Keratinocyte (primary cell): ENCODE measurements around the gene KIF18B.
"Not testable (repeated sequence)": the region's sequence is repeated elsewhere in the genome, so short reads cannot be mapped to it uniquely, and the experiment has no call there.

Experiments
- CTCF ChIP-seq, 3 experiments: IDR thresholded peaks in 1 of 3; conservative IDR thresholded peaks in 1 of 3; optimal IDR thresholded peaks in 1 of 3; 2 replicates in 2 of 3; 3 replicates in 1 of 3; pipeline versions ENCODE3 to v1.5.1; 2011; ENCODE audit warnings: low read length in 3 of 3, mild to moderate bottlenecking in 3 of 3, moderate library complexity in 2 of 3, control low read depth in 1 of 3, inconsistent platforms in 1 of 3; ENCODE audit not compliant: insufficient read depth in 2 of 3; ENCODE audit errors: extremely low read depth in 1 of 3
- EZH2 ChIP-seq: IDR thresholded peaks from one replicate; pipeline ENCODE4 v1.6.1; 2012; ENCODE audit warnings: inconsistent platforms, mild to moderate bottlenecking, low read length, moderate library complexity

GRCh38 chr17:44945652-44946051 lies 1.9 kb downstream of the KIF18B start:
- not testable (repeated sequence) for TF ChIP-seq CTCF (optimal IDR thresholded peaks at IDR 0.05 in 1 of 3, IDR thresholded peaks at IDR 0.05 in 1 of 3, conservative IDR thresholded peaks at IDR 0.05 in 1 of 3; ENCODE audit: extremely low read depth in 1 of 3, insufficient read depth in 2 of 3, low read length in 3 of 3); EZH2
